OCI-M2 (cell line): ENCODE results near the gene IPO13.
A peak's percentile ranks its signal among the peaks of the same experiment; 100 is the strongest.

ENCODE experiments used
- DNase-seq: peaks from one replicate; lab custom pipeline; 2025; ENCODE audit not compliant: unreplicated experiment; lab: John Stamatoyannopoulos, UW

Gene IPO13

GRCh38 chr1:43970911-43971310 lies 24.2 kb downstream of the IPO13 start:
- DNase-seq, result no peak

- no peak for DNase-seq
Observed at GRCh38 chr1:43971336-43971980, 24.7 kb downstream of the IPO13 start.

GRCh38 chr1:43973981-43974442 lies 27.3 kb downstream of the IPO13 start:
- no peak for DNase-seq

GRCh38 chr1:43974443-43975248 lies 27.9 kb downstream of the IPO13 start, which contains the start of gene ATP6V0B:
Gene ATP6V0B (plus strand): TSS chr1:43974960. CDS start chr1:43975041, 81 bp downstream.
- peak; percentile 56 for DNase-seq

GRCh38 chr1:43975249-43975961 lies 28.7 kb downstream of the IPO13 start:
- no peak for DNase-seq

GRCh38 chr1:43976045-43976444 lies 29.3 kb downstream of the IPO13 start:
- no peak for DNase-seq

GRCh38 chr1:43976890-43977289 lies 30.1 kb downstream of the IPO13 start:
- no peak for DNase-seq

GRCh38 chr1:43977376-43978263 lies 30.9 kb downstream of the IPO13 start:
- no peak for DNase-seq

GRCh38 chr1:43978264-43978550 lies 31.5 kb downstream of the IPO13 start:
- no peak for DNase-seq

GRCh38 chr1:43978551-43979260 lies 32.0 kb downstream of the IPO13 start, which contains the start of gene B4GALT2:
Gene B4GALT2 (plus strand): TSS chr1:43979210. CDS start chr1:43981161, 1,951 bp downstream.
- no peak for DNase-seq

GRCh38 chr1:43979261-43979527 lies 32.4 kb downstream of the IPO13 start:
- no peak for DNase-seq

- no peak for DNase-seq
Observed at GRCh38 chr1:43979528-43980254, 32.9 kb downstream of the IPO13 start.

GRCh38 chr1:43980255-43981134 lies 33.7 kb downstream of the IPO13 start:
- DNase-seq, result no peak

GRCh38 chr1:43981135-43981491 lies 34.4 kb downstream of the IPO13 start:
- no peak for DNase-seq

GRCh38 chr1:43981636-43982035 lies 34.9 kb downstream of the IPO13 start:
- DNase-seq, result no peak

GRCh38 chr1:43982241-43982640 lies 35.5 kb downstream of the IPO13 start:
- DNase-seq, result no peak

GRCh38 chr1:43982808-43983207 lies 36.1 kb downstream of the IPO13 start:
- DNase-seq, result no peak

GRCh38 chr1:43983253-43983899 lies 36.6 kb downstream of the IPO13 start:
- DNase-seq, result no peak
